GM12875 (cell line): ENCODE measurements around the gene SPIN4.
A peak's percentile ranks its signal among the peaks of the same experiment; 100 is the strongest.
"Not testable (repeated sequence)": the region's sequence is repeated elsewhere in the genome, so short reads cannot be mapped to it uniquely, and the experiment has no call there.

Experiments used
- H3K4me3 ChIP-seq: one replicate; pipeline ENCODE4 v1.5.1; 2011; ENCODE audit warnings: low read depth, low read length, control low read depth
- TF ChIP-seq, protein P1 (sequence below): IDR thresholded peaks from 2 replicates; pipeline ENCODE4 v1.5.1; 2011; ENCODE audit warnings: low read depth, mild to moderate bottlenecking, control low read depth, inconsistent platforms, low read length, moderate library complexity, borderline replicate concordance; ENCODE audit not compliant: insufficient read depth

The SPIN4 gene

GRCh38 chrX:63350941-63351616 is at the start of gene SPIN4:
Gene SPIN4 (minus strand): TSS chrX:63351332. CDS start chrX:63350819, 513 bp downstream.
- TF ChIP-seq, protein P1, sequence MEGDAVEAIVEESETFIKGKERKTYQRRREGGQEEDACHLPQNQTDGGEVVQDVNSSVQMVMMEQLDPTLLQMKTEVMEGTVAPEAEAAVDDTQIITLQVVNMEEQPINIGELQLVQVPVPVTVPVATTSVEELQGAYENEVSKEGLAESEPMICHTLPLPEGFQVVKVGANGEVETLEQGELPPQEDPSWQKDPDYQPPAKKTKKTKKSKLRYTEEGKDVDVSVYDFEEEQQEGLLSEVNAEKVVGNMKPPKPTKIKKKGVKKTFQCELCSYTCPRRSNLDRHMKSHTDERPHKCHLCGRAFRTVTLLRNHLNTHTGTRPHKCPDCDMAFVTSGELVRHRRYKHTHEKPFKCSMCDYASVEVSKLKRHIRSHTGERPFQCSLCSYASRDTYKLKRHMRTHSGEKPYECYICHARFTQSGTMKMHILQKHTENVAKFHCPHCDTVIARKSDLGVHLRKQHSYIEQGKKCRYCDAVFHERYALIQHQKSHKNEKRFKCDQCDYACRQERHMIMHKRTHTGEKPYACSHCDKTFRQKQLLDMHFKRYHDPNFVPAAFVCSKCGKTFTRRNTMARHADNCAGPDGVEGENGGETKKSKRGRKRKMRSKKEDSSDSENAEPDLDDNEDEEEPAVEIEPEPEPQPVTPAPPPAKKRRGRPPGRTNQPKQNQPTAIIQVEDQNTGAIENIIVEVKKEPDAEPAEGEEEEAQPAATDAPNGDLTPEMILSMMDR: no peak
- peak within 1 kb of the TSS; percentile 66 for H3K4me3 ChIP-seq

DNA sequence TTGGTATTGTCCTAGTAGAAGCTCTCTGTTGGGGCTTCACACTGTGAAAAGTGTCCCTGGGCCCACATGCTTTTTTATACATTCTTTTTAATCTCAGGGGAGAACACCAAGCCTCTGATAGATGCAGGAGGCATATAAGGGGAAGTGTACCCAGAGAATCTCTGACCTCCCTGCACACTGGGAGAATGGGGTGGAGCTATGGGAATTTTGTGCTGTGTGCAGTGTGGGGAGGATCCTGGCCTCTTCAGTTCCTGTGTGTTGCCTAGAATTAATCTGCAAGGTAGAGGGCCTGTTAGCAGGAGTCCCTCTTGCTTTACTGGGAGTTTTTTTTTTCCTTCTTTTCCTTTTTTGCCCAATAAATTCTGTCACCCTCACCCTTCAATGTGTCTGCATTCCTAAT is 49.2 kb upstream of the SPIN4 start:
- no peak overlapping the region for H3K4me3 ChIP-seq
- TF ChIP-seq, protein P1: no peak

DNA sequence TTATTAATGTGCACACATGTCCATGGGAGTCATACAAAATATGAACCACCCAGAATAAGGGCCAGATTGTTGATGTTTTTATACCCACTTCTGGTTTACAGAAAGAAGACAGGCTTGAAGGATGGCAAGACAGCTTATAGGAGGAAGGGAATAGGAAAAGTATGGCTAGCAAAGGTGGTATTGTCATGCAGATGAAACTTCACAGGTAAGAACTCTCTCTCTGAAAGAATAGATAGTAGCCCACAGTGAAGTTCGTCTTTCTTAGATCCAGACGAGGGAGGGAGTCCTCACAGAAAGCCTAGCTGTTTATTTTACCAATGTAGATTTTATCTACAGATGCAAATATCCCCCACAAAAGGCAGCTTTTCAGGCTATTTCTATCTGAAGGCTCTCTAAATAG is 43.7 kb upstream of the SPIN4 start:
- TF ChIP-seq, protein P1: no peak
- no peak overlapping the region for H3K4me3 ChIP-seq

DNA sequence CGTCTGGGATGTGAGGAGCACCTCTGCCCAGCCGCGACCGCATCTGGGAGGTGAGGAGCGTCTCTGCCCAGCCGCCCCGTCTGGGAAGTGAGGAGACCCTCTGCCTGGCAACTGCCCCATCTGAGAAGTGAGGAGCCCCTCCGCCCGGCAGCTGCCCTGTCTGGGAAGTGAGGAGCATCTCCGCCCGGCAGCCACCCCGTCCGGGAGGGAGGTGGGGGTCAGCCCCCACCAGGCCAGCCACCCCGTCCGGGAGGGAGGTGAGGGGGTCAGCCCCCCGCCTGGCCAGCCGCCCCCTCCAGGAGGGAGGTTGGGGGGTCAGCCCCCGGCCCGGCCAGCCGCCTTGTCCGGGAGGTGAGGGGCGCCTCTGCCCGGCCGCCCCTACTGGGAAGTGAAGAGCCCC is 42.0 kb upstream of the SPIN4 start:
- H3K4me3 ChIP-seq: not testable (repeated sequence)

- no peak overlapping the region for H3K4me3 ChIP-seq
- TF ChIP-seq, protein P1: no peak
These were observed 36.3 kb upstream of the SPIN4 start for GRCh38 chrX:63387411-63387810.

- not testable (repeated sequence) for H3K4me3 ChIP-seq
These were observed 33.1 kb upstream of the SPIN4 start for GRCh38 chrX:63384263-63384662.

DNA sequence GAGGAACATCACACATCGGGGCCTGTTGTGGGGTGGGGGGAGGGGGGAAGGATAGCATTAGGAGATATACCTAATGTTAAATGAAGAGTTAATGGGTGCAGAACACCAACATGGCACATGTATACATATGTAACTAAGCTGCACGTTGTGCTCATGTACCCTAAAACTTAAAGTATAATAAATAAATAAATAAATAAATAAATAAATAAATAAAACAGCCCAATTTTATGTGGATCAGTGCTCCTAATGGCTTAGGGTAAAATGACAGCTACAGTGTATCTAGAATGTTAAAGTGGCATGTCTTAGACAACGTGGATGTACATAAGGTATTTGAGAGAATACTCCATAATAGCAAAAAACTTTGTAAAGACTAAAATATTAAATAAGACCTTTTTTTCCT is 21.9 kb upstream of the SPIN4 start:
- not testable (repeated sequence) for H3K4me3 ChIP-seq

DNA sequence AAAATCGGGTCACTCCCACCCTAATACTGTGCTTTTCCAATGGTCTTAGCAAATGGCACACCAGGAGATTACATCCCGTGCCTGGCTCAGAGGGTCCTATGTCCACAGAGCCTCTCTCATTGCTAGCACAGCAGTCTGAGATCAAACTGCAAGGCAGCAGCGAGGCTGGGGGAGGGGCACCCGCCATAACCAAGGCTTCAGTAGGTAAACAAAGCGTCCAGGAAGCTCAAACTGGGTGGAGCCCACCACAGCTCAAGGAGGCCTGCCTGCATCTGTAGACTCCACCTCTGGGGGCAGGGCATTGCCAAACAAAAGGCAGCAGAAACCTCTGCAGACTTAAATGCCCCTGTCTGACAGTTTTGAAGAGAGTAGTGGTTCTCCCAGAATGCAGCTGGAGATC is 16.6 kb upstream of the SPIN4 start:
- H3K4me3 ChIP-seq: not testable (repeated sequence)

DNA sequence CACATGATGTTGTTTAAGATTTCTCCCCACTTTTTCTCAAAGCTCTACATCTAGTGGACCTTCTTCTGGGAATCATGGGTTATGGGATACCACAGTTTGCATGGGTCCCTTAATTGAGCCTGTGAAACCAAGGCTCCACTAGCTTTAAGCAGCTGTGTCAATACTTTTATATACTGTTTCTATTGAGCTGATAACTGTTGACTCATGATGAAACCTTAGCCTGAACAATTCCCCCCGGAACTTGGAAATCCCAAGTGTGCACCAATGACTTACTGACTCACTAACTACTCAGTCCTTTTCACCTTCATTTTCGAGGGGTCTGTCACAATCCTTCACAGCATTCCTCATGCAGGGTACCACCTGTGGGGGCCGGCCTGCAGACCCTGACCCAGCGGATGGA is 12.7 kb upstream of the SPIN4 start:
- no peak overlapping the region for H3K4me3 ChIP-seq
- TF ChIP-seq, protein P1: no peak
